Measurements from ENCODE around the gene PSMC2. TPM values are rescaled to one million over a fixed set of nuclear protein-coding genes. Genes with fewer than 3 reads are reported as not detected.

PSMC2 gene
- 100 to 1,000 TPM; 108 to 109 TPM for total RNA-seq
- polyA plus RNA-seq (2013, experiment 1 of 2) = 118 TPM
- 120 TPM for polyA plus RNA-seq (2013, experiment 2 of 2)
- long read RNA-seq, experiment 1, transcript PSMC2-201 (12 exons, 2,637 nt) = major isoform, 46 of 72 reads
- long read RNA-seq, experiment 1, partial matches to known transcripts = 8 of 72 reads
- long read RNA-seq, experiment 1, other reads (novel, unspliced or antisense) = 18 of 72 reads
- long read RNA-seq, experiment 2, transcript PSMC2-201 (12 exons, 2,637 nt) = major isoform, 113 of 128 reads
- long read RNA-seq, experiment 2, partial matches to known transcripts = 6 of 128 reads
- long read RNA-seq, experiment 2, other reads (novel, unspliced or antisense) = 9 of 128 reads
- long read RNA-seq, experiment 3, transcript PSMC2-201 (12 exons, 2,637 nt) = major isoform, 265 of 283 reads
- long read RNA-seq, experiment 3, partial matches to known transcripts = 3 of 283 reads
- long read RNA-seq, experiment 3, other reads (novel, unspliced or antisense) = 15 of 283 reads
- long read RNA-seq, experiment 4, transcript PSMC2-201 (12 exons, 2,637 nt) = major isoform, 397 of 420 reads
- long read RNA-seq, experiment 4, partial matches to known transcripts = 16 of 420 reads
- long read RNA-seq, experiment 4, other reads (novel, unspliced or antisense) = 7 of 420 reads

- peak within 1 kb of the TSS; percentile 89 for H3K9ac ChIP-seq (ENCODE audit: extremely low read depth, low read length, poor library complexity, severe bottlenecking)
- H3K4me1 Mint-ChIP-seq = peaks cover 20% of the 10 kb centered on the region
- H3K4me3 Mint-ChIP-seq = peak within 1 kb of the TSS; percentile 99
- H3K27ac ChIP-seq (ENCODE audit: low read depth, low read length) = peak within 1 kb of the TSS; percentile 50
- H3K9me3 Mint-ChIP-seq = no peaks in the 10 kb centered on the region
- H3K27ac Mint-ChIP-seq = peak within 1 kb of the TSS; percentile 99
- TF ChIP-seq CTCF (conservative IDR thresholded peaks at IDR 0.05) = no peak
- peaks cover 19% of the 10 kb centered on the region for H3K36me3 ChIP-seq (ENCODE audit: control insufficient read depth, insufficient read depth, low read length)
- WGBS, 2 experiments (ENCODE audit: insufficient coverage in 1 of 2, insufficient read length in 1 of 2) = 0% methylated on average over 12 to 25 of the region's 25 CpGs
- H3K36me3 Mint-ChIP-seq (ENCODE audit: low read depth) = peaks cover 8% of the 10 kb centered on the region
- H3K9me3 ChIP-seq (ENCODE audit: control insufficient read depth, low read length) = no peaks in the 10 kb centered on the region
- H3K27me3 Mint-ChIP-seq (ENCODE audit: insufficient read depth) = no peaks in the 10 kb centered on the region
- H3K27me3 ChIP-seq (ENCODE audit: control insufficient read depth, insufficient read depth, low read length, poor library complexity, severe bottlenecking) = no peaks in the 10 kb centered on the region
- peak within 1 kb of the TSS; percentile 92 for H3K4me3 ChIP-seq (ENCODE audit: low read length)
- DNase-seq = peak; percentile 91
- H3K4me1 ChIP-seq (ENCODE audit: control insufficient read depth, insufficient read depth, low read length) = no peaks in the 10 kb centered on the region
Measured at GRCh38 chr7:103347507-103348267, at the start of gene PSMC2. PSMC2 (plus strand) TSS chr7:103347643; CDS start chr7:103347712, 69 bp downstream.

- no peak overlapping the region for H3K27ac ChIP-seq (ENCODE audit: low read depth, low read length)
- Mint-ChIP-seq H3K36me3 (ENCODE audit: low read depth) (peaks cover 33% of the 10 kb centered on the region), H3K9me3 (no peaks in the 10 kb centered on the region), H3K27me3 (ENCODE audit: insufficient read depth) (peaks cover 8% of the 10 kb centered on the region), H3K4me1 (peaks cover 12% of the 10 kb centered on the region), H3K4me3 (peak overlapping the region; percentile 76), H3K27ac (peak overlapping the region; percentile 89)
- H3K9ac ChIP-seq (ENCODE audit: extremely low read depth, low read length, poor library complexity, severe bottlenecking) = peak overlapping the region; percentile 87
- peaks cover 38% of the 10 kb centered on the region for H3K36me3 ChIP-seq (ENCODE audit: control insufficient read depth, insufficient read depth, low read length)
- H3K4me1 ChIP-seq (ENCODE audit: control insufficient read depth, insufficient read depth, low read length) = peaks cover 7% of the 10 kb centered on the region
- DNase-seq = no peak
- no peak for TF ChIP-seq CTCF (conservative IDR thresholded peaks at IDR 0.05)
- H3K9me3 ChIP-seq (ENCODE audit: control insufficient read depth, low read length) = no peaks in the 10 kb centered on the region
- WGBS, 2 experiments (ENCODE audit: insufficient coverage in 1 of 2, insufficient read length in 1 of 2) = 0 to 1% methylated on average over 4 to 7 of the region's 7 CpGs
- peak overlapping the region; percentile 95 for H3K4me3 ChIP-seq (ENCODE audit: low read length)
- peaks cover 5% of the 10 kb centered on the region for H3K27me3 ChIP-seq (ENCODE audit: control insufficient read depth, insufficient read depth, low read length, poor library complexity, severe bottlenecking)
Measured at GRCh38 chr7:103297837-103298179, 49.6 kb upstream of the PSMC2 start.

DNA sequence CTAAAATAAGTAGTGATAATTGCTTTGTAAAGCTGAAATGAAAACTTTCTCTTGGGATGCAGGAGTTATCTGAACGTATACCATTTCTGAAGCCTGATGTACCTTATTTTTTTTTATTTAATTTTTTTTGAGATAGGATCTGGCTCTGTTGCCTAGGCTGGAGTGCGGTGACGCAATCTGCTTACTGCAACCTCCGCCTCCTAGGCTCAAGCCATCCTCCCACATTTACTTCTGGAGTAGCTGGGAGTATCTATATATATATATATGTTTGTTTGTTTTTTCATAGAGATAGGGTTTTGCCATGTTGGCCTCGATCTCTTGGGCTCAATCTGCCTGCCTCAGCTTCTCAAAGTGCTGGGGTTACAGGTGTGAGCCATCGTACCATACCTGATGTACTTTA lies 47.8 kb upstream of the PSMC2 start:
- peaks cover 47% of the 10 kb centered on the region for H3K36me3 Mint-ChIP-seq (ENCODE audit: low read depth)
- H3K27me3 Mint-ChIP-seq (ENCODE audit: insufficient read depth) = no peaks in the 10 kb centered on the region
- Histone ChIP-seq H3K36me3 (ENCODE audit: control insufficient read depth, insufficient read depth, low read length) (peaks cover 57% of the 10 kb centered on the region), H3K9ac (ENCODE audit: extremely low read depth, low read length, poor library complexity, severe bottlenecking) (no peak overlapping the region), H3K27ac (ENCODE audit: low read depth, low read length) (no peak overlapping the region), H3K27me3 (ENCODE audit: control insufficient read depth, insufficient read depth, low read length, poor library complexity, severe bottlenecking) (no peaks in the 10 kb centered on the region), H3K4me3 (ENCODE audit: low read length) (no peak overlapping the region), H3K9me3 (ENCODE audit: control insufficient read depth, low read length) (no peaks in the 10 kb centered on the region), H3K4me1 (ENCODE audit: control insufficient read depth, insufficient read depth, low read length) (peaks cover 7% of the 10 kb centered on the region)
- H3K9me3 Mint-ChIP-seq = no peaks in the 10 kb centered on the region
- no peak for DNase-seq
- no peak for TF ChIP-seq CTCF (conservative IDR thresholded peaks at IDR 0.05)
- H3K4me3 Mint-ChIP-seq = no peak overlapping the region
- no peak overlapping the region for H3K27ac Mint-ChIP-seq
- WGBS, 2 experiments (ENCODE audit: insufficient coverage in 1 of 2, insufficient read length in 1 of 2) = 96% methylated on average over 6 of the region's 6 CpGs; no CpG with 5 or more reads in 1 of the 2 experiments
- peaks cover 12% of the 10 kb centered on the region for H3K4me1 Mint-ChIP-seq
